Gastrocnemius medialis (tissue), 4 donors: ENCODE data around the gene IQCM. TPM values are rescaled to one million over a fixed set of nuclear protein-coding genes. Genes with fewer than 3 reads are reported as not detected.

Experiments
- ATAC-seq, 2 donors: fragments of 150-250 bp; one replicate each; pipeline ENCODE4 v1.9.1; 2016
- DNase-seq, 2 donors: peaks; one replicate each; pipeline ENCODE4 v3.0.0-alpha.2; 2019
- H3K27ac ChIP-seq, 4 donors: fragments of 200-600 bp; sonication (generic); 1 replicate in 1 of 4; 2 replicates in 3 of 4; pipeline ENCODE4 v1.5.1; 2016 to 2018; ENCODE audit warnings: mild to moderate bottlenecking in 2 of 4, moderate library complexity in 1 of 4
- H3K27me3 ChIP-seq, 3 donors: fragments of 200-600 bp; sonication (generic) in 2 of 3; 1 replicate in 1 of 3; 2 replicates in 2 of 3; pipeline versions ENCODE4 v1.5.1 to v1.6.0; 2016 to 2019; ENCODE audit warnings: mild to moderate bottlenecking in 1 of 3, moderate library complexity in 1 of 3
- H3K36me3 ChIP-seq, 2 donors: fragments of 200-600 bp; sonication (generic) in 1 of 2; one replicate each; pipeline ENCODE4 v1.5.1; 2017 to 2018
- H3K4me1 ChIP-seq, 2 donors: fragments of 200-600 bp; sonication (generic) in 1 of 2; one replicate each; pipeline ENCODE4 v1.5.1; 2016 to 2017; ENCODE audit warnings: mild to moderate bottlenecking in 2 of 2
- H3K4me3 ChIP-seq, 4 donors: fragments of 200-600 bp; sonication (generic) in 3 of 4; 1 replicate in 1 of 4; 2 replicates in 3 of 4; pipeline ENCODE4 v1.5.1; 2016 to 2019; ENCODE audit warnings: mild to moderate bottlenecking in 2 of 4
- H3K9me3 ChIP-seq, 3 donors: fragments of 200-600 bp; sonication (generic) in 2 of 3; 1 replicate in 1 of 3; 2 replicates in 2 of 3; pipeline ENCODE4 v1.5.1; 2016 to 2019
- CTCF ChIP-seq, 5 experiments: fragments of 450-650 bp in 3 of 5; fragments of 200-600 bp in 2 of 5; sonication (generic) in 2 of 5; IDR thresholded peaks in 4 of 5; conservative IDR thresholded peaks in 1 of 5; 1 replicate in 4 of 5; 2 replicates in 1 of 5; pipeline ENCODE4 v1.5.1; 2016 to 2019; ENCODE audit warnings: antibody characterized with exemption in 5 of 5, mild to moderate bottlenecking in 3 of 5, moderate library complexity in 3 of 5
- POLR2A ChIP-seq, 2 donors: fragments of 450-650 bp; IDR thresholded peaks; one replicate each; pipeline ENCODE4 v1.6.1; 2017; ENCODE audit warnings: antibody characterized with exemption in 2 of 2, mild to moderate bottlenecking in 2 of 2, moderate library complexity in 2 of 2
- in situ Hi-C, 4 donors: fragments of 200-750 bp; cut with MboI; loops; one replicate each; pipeline versions ENCODE4 v1.15.0 to v1.8.0; 2017; ENCODE audit warnings: low sequenced_read_pairs in 4 of 4
- intact Hi-C: fragments of 100-400 bp; cut with DNase I; formaldehyde crosslinking; loops from one replicate; pipeline ENCODE4 v1.15.1; 2023; ENCODE audit warnings: low total_unique reads
- total RNA-seq, 4 donors: library from RNA; depleted of rRNA; stranded (reverse); fragments of >200 nt; gene quantifications; one replicate each; pipeline versions ENCODE4 v1.1.0 to v1.2.3, GENCODE V29; 2016

IQCM gene
- total RNA-seq, 4 donors from 2014 or later, result 0.25 TPM; not detected in 3

GRCh38 chr4:149795256-149795655 lies 20.4 kb downstream of the IQCM start:
- Histone ChIP-seq H3K4me1 (no peaks in the 10 kb centered on the region), H3K27me3 (no peaks in the 10 kb centered on the region), H3K36me3 (no peaks in the 10 kb centered on the region), H3K27ac (no peak overlapping the region), H3K4me3 (no peak overlapping the region), H3K9me3 (no peaks in the 10 kb centered on the region)
- intact Hi-C loops, result no loop called here
- TF ChIP-seq POLR2A (IDR thresholded peaks at IDR 0.05) (no peak), CTCF (IDR thresholded peaks at IDR 0.05 in 4 of 5, conservative IDR thresholded peaks at IDR 0.05 in 1 of 5) (no peak)
- no peak for ATAC-seq
- DNase-seq, result no peak
- in situ Hi-C loops, result no loop called here

GRCh38 chr4:149794352-149794751 lies 21.3 kb downstream of the IQCM start:
- Histone ChIP-seq H3K4me3 (no peak overlapping the region), H3K27ac (no peak overlapping the region), H3K4me1 (no peaks in the 10 kb centered on the region), H3K27me3 (no peaks in the 10 kb centered on the region), H3K36me3 (no peaks in the 10 kb centered on the region), H3K9me3 (no peaks in the 10 kb centered on the region)
- ATAC-seq, result no peak
- no peak for TF ChIP-seq POLR2A (IDR thresholded peaks at IDR 0.05)
- no peak for TF ChIP-seq CTCF (IDR thresholded peaks at IDR 0.05 in 4 of 5, conservative IDR thresholded peaks at IDR 0.05 in 1 of 5)
- in situ Hi-C loops, result no loop called here
- no peak for DNase-seq
- intact Hi-C loops, result no loop called here

GRCh38 chr4:149793459-149793858 lies 22.2 kb downstream of the IQCM start:
- TF ChIP-seq POLR2A (IDR thresholded peaks at IDR 0.05), result no peak
- TF ChIP-seq CTCF (IDR thresholded peaks at IDR 0.05 in 4 of 5, conservative IDR thresholded peaks at IDR 0.05 in 1 of 5), result no peak
- Histone ChIP-seq H3K36me3 (no peaks in the 10 kb centered on the region), H3K9me3 (no peaks in the 10 kb centered on the region), H3K4me3 (no peak overlapping the region), H3K27ac (no peak overlapping the region), H3K4me1 (no peaks in the 10 kb centered on the region), H3K27me3 (no peaks in the 10 kb centered on the region)
- in situ Hi-C loops, result no loop called here
- ATAC-seq, result no peak
- intact Hi-C loops, result no loop called here
- DNase-seq, result no peak

- DNase-seq (no peak), ATAC-seq (no peak)
- Histone ChIP-seq H3K27me3 (no peaks in the 10 kb centered on the region), H3K4me3 (no peak overlapping the region), H3K36me3 (no peaks in the 10 kb centered on the region), H3K27ac (no peak overlapping the region), H3K4me1 (no peaks in the 10 kb centered on the region), H3K9me3 (no peaks in the 10 kb centered on the region)
- intact Hi-C loops (no loop called here), in situ Hi-C loops (no loop called here)
- TF ChIP-seq CTCF (IDR thresholded peaks at IDR 0.05 in 4 of 5, conservative IDR thresholded peaks at IDR 0.05 in 1 of 5) (no peak), POLR2A (IDR thresholded peaks at IDR 0.05) (no peak)
Measured at GRCh38 chr4:149791851-149792250, 23.8 kb downstream of the IQCM start.

GRCh38 chr4:149790172-149790907 lies 25.3 kb downstream of the IQCM start:
- no peaks in the 10 kb centered on the region for H3K9me3 ChIP-seq
- H3K4me3 ChIP-seq, result no peak overlapping the region
- no peaks in the 10 kb centered on the region for H3K4me1 ChIP-seq
- ATAC-seq, result no peak
- no peaks in the 10 kb centered on the region for H3K27me3 ChIP-seq
- H3K27ac ChIP-seq, result no peak overlapping the region
- H3K36me3 ChIP-seq, result no peaks in the 10 kb centered on the region
- intact Hi-C loops, result no loop called here
- in situ Hi-C loops, result no loop called here
- no peak for TF ChIP-seq CTCF (IDR thresholded peaks at IDR 0.05 in 4 of 5, conservative IDR thresholded peaks at IDR 0.05 in 1 of 5)
- TF ChIP-seq POLR2A (IDR thresholded peaks at IDR 0.05), result no peak
- no peak for DNase-seq
